GM23338 (cell line): ENCODE results near the gene ADSL.

Source experiments
- CREB1 ChIP-seq: fragments of 250-450 bp; sonication (Bioruptor Pico); IDR thresholded peaks from 2 replicates; pipeline ENCODE4 v1.5.0; 2020; ENCODE audit warnings: low read depth, mild to moderate bottlenecking, moderate library complexity
- EZH2 ChIP-seq: fragments of 200-600 bp; sonication (generic); IDR thresholded peaks from one replicate; pipeline ENCODE4 v1.8.0; 2017; ENCODE audit warnings: antibody characterized with exemption, mild to moderate bottlenecking, low read depth; ENCODE audit not compliant: unreplicated experiment
- EZH2phosphoT487 ChIP-seq: fragments of 200-600 bp; sonication (generic); IDR thresholded peaks from one replicate; pipeline ENCODE4 v1.8.1; 2018; ENCODE audit warnings: antibody characterized with exemption; ENCODE audit not compliant: unreplicated experiment
- JUNB ChIP-seq: IDR thresholded peaks from one replicate; pipeline ENCODE4 v1.6.1; 2016; ENCODE audit warnings: antibody characterized with exemption; ENCODE audit not compliant: unreplicated experiment
- NANOG ChIP-seq: IDR thresholded peaks from 2 replicates; pipeline ENCODE4 v1.6.1; 2016; ENCODE audit warnings: antibody characterized with exemption, borderline replicate concordance
- POLR2AphosphoS5 ChIP-seq: IDR thresholded peaks from 2 replicates; pipeline ENCODE4 v1.6.1; 2016; ENCODE audit warnings: antibody characterized with exemption, low read depth
- STAT1 ChIP-seq: IDR thresholded peaks from one replicate; pipeline ENCODE4 v1.6.1; 2016; ENCODE audit warnings: antibody characterized with exemption; ENCODE audit not compliant: unreplicated experiment
- ZNF114 ChIP-seq: fragments of 250-450 bp; sonication (Bioruptor Pico); IDR thresholded peaks from 2 replicates; pipeline ENCODE4 v1.5.0; 2020; ENCODE audit warnings: mild to moderate bottlenecking, moderate library complexity
- ZNF331 ChIP-seq: fragments of 250-450 bp; sonication (Bioruptor Pico); IDR thresholded peaks from 2 replicates; pipeline ENCODE4 v1.5.0; 2020; ENCODE audit warnings: low read depth, mild to moderate bottlenecking, moderate library complexity
- TF ChIP-seq, protein P1 (sequence below), 2 experiments: fragments of 200-600 bp in 1 of 2; sonication (generic) in 1 of 2; conservative IDR thresholded peaks; 2 replicates each; pipeline versions ENCODE4 v1.5.1 to v1.6.1; 2016 to 2017; ENCODE audit warnings: antibody characterized with exemption in 2 of 2, low read depth in 2 of 2, mild to moderate bottlenecking in 2 of 2, moderate library complexity in 1 of 2
- TF ChIP-seq, protein P2 (sequence below): IDR thresholded peaks from one replicate; pipeline ENCODE4 v1.6.1; 2018; ENCODE audit warnings: antibody characterized with exemption; ENCODE audit not compliant: unreplicated experiment
- TF ChIP-seq, protein P3 (sequence below): fragments of 250-450 bp; sonication (Bioruptor Pico); IDR thresholded peaks from 2 replicates; pipeline ENCODE4 v1.5.0; 2020; ENCODE audit warnings: mild to moderate bottlenecking, moderate library complexity
- TF ChIP-seq, protein P4 (sequence below): IDR thresholded peaks from 2 replicates; pipeline ENCODE4 v1.6.1; 2016; ENCODE audit warnings: antibody characterized with exemption

DNA sequence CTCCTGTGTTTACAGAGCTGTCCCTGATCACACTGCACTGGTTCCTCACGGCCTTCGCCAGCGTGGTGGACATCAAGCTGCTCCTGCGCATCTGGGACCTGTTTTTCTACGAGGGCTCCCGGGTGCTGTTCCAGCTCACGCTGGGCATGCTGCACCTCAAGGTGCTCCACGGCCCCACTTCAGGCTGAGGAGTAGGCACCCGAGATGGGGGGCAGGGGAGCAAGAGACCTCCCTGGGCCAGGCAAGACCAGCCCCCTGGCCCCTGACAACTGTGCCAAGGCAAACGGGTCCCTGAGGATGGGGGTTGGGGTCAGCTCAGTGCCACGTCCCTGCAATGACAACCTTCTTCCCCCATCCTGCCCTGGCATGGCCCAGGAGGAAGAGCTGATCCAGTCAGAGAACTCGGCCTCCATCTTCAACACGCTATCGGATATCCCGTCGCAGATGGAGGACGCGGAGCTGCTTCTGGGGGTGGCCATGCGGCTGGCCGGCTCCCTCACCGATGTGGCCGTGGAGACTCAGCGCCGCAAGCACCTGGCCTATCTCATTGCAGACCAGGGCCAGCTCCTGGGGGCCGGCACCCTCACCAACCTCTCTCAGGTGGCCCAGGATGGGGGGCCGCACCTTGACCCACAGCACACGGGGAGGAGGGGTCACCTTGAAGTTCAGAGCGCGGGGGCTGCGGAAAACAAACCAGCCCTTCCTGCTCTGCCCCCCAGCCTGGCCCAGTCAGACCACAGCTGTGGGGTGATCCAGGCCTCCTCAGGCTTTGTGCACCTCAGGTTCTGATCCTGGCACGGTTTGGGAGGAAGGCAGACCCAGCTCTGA is 60.0 kb downstream of the ADSL start:
- TF ChIP-seq, protein P1, sequence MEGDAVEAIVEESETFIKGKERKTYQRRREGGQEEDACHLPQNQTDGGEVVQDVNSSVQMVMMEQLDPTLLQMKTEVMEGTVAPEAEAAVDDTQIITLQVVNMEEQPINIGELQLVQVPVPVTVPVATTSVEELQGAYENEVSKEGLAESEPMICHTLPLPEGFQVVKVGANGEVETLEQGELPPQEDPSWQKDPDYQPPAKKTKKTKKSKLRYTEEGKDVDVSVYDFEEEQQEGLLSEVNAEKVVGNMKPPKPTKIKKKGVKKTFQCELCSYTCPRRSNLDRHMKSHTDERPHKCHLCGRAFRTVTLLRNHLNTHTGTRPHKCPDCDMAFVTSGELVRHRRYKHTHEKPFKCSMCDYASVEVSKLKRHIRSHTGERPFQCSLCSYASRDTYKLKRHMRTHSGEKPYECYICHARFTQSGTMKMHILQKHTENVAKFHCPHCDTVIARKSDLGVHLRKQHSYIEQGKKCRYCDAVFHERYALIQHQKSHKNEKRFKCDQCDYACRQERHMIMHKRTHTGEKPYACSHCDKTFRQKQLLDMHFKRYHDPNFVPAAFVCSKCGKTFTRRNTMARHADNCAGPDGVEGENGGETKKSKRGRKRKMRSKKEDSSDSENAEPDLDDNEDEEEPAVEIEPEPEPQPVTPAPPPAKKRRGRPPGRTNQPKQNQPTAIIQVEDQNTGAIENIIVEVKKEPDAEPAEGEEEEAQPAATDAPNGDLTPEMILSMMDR (conservative IDR thresholded peaks at IDR 0.05; ENCODE audit: low read depth in 2 of 2): no peak
- TF ChIP-seq ZNF114 (no peak), CREB1 (CRISPR knock-in tag) (no peak), EZH2phosphoT487 (no peak), EZH2 (no peak), JUNB (no peak), STAT1 (no peak), POLR2AphosphoS5 (no peak), NANOG (no peak), ZNF331 (no peak)
- TF ChIP-seq, protein P2, sequence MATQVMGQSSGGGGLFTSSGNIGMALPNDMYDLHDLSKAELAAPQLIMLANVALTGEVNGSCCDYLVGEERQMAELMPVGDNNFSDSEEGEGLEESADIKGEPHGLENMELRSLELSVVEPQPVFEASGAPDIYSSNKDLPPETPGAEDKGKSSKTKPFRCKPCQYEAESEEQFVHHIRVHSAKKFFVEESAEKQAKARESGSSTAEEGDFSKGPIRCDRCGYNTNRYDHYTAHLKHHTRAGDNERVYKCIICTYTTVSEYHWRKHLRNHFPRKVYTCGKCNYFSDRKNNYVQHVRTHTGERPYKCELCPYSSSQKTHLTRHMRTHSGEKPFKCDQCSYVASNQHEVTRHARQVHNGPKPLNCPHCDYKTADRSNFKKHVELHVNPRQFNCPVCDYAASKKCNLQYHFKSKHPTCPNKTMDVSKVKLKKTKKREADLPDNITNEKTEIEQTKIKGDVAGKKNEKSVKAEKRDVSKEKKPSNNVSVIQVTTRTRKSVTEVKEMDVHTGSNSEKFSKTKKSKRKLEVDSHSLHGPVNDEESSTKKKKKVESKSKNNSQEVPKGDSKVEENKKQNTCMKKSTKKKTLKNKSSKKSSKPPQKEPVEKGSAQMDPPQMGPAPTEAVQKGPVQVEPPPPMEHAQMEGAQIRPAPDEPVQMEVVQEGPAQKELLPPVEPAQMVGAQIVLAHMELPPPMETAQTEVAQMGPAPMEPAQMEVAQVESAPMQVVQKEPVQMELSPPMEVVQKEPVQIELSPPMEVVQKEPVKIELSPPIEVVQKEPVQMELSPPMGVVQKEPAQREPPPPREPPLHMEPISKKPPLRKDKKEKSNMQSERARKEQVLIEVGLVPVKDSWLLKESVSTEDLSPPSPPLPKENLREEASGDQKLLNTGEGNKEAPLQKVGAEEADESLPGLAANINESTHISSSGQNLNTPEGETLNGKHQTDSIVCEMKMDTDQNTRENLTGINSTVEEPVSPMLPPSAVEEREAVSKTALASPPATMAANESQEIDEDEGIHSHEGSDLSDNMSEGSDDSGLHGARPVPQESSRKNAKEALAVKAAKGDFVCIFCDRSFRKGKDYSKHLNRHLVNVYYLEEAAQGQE: no peak
- TF ChIP-seq, protein P3, sequence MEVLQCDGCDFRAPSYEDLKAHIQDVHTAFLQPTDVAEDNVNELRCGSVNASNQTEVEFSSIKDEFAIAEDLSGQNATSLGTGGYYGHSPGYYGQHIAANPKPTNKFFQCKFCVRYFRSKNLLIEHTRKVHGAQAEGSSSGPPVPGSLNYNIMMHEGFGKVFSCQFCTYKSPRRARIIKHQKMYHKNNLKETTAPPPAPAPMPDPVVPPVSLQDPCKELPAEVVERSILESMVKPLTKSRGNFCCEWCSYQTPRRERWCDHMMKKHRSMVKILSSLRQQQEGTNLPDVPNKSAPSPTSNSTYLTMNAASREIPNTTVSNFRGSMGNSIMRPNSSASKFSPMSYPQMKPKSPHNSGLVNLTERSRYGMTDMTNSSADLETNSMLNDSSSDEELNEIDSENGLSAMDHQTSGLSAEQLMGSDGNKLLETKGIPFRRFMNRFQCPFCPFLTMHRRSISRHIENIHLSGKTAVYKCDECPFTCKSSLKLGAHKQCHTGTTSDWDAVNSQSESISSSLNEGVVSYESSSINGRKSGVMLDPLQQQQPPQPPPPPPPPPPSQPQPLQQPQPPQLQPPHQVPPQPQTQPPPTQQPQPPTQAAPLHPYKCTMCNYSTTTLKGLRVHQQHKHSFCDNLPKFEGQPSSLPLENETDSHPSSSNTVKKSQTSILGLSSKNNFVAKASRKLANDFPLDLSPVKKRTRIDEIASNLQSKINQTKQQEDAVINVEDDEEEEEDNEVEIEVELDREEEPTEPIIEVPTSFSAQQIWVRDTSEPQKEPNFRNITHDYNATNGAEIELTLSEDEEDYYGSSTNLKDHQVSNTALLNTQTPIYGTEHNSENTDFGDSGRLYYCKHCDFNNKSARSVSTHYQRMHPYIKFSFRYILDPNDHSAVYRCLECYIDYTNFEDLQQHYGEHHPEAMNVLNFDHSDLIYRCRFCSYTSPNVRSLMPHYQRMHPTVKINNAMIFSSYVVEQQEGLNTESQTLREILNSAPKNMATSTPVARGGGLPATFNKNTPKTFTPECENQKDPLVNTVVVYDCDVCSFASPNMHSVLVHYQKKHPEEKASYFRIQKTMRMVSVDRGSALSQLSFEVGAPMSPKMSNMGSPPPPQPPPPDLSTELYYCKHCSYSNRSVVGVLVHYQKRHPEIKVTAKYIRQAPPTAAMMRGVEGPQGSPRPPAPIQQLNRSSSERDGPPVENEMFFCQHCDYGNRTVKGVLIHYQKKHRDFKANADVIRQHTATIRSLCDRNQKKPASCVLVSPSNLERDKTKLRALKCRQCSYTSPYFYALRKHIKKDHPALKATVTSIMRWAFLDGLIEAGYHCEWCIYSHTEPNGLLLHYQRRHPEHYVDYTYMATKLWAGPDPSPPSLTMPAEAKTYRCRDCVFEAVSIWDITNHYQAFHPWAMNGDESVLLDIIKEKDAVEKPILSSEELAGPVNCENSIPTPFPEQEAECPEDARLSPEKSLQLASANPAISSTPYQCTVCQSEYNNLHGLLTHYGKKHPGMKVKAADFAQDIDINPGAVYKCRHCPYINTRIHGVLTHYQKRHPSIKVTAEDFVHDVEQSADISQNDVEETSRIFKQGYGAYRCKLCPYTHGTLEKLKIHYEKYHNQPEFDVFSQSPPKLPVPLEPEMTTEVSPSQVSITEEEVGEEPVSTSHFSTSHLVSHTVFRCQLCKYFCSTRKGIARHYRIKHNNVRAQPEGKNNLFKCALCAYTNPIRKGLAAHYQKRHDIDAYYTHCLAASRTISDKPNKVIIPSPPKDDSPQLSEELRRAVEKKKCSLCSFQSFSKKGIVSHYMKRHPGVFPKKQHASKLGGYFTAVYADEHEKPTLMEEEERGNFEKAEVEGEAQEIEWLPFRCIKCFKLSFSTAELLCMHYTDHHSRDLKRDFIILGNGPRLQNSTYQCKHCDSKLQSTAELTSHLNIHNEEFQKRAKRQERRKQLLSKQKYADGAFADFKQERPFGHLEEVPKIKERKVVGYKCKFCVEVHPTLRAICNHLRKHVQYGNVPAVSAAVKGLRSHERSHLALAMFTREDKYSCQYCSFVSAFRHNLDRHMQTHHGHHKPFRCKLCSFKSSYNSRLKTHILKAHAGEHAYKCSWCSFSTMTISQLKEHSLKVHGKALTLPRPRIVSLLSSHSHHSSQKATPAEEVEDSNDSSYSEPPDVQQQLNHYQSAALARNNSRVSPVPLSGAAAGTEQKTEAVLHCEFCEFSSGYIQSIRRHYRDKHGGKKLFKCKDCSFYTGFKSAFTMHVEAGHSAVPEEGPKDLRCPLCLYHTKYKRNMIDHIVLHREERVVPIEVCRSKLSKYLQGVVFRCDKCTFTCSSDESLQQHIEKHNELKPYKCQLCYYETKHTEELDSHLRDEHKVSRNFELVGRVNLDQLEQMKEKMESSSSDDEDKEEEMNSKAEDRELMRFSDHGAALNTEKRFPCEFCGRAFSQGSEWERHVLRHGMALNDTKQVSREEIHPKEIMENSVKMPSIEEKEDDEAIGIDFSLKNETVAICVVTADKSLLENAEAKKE: no peak
- TF ChIP-seq, protein P4, sequence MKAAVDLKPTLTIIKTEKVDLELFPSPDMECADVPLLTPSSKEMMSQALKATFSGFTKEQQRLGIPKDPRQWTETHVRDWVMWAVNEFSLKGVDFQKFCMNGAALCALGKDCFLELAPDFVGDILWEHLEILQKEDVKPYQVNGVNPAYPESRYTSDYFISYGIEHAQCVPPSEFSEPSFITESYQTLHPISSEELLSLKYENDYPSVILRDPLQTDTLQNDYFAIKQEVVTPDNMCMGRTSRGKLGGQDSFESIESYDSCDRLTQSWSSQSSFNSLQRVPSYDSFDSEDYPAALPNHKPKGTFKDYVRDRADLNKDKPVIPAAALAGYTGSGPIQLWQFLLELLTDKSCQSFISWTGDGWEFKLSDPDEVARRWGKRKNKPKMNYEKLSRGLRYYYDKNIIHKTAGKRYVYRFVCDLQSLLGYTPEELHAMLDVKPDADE: no peak
